ENCODE measurements around the gene CD44. TPM values are rescaled to one million over a fixed set of nuclear protein-coding genes. Genes with fewer than 3 reads are reported as not detected.

Gene CD44
- total RNA-seq, 3 donors from 2014 or later, result 105 to 154 (median 136) TPM

- Histone ChIP-seq H3K36me3 (ENCODE audit: low read depth) (no peaks in the 10 kb centered on the region), H3K9me3 (no peaks in the 10 kb centered on the region), H3K4me3 (no peak overlapping the region), H3K4me1 (ENCODE audit: low read depth) (peaks cover 27% of the 10 kb centered on the region)
- DNase-seq (peak; percentile 78 to 88 (median 83)), ATAC-seq (peak; percentile 58)
- intact Hi-C loops (cut with DNase I, micrococcal nuclease), result no loop called here
- TF ChIP-seq, protein P1, sequence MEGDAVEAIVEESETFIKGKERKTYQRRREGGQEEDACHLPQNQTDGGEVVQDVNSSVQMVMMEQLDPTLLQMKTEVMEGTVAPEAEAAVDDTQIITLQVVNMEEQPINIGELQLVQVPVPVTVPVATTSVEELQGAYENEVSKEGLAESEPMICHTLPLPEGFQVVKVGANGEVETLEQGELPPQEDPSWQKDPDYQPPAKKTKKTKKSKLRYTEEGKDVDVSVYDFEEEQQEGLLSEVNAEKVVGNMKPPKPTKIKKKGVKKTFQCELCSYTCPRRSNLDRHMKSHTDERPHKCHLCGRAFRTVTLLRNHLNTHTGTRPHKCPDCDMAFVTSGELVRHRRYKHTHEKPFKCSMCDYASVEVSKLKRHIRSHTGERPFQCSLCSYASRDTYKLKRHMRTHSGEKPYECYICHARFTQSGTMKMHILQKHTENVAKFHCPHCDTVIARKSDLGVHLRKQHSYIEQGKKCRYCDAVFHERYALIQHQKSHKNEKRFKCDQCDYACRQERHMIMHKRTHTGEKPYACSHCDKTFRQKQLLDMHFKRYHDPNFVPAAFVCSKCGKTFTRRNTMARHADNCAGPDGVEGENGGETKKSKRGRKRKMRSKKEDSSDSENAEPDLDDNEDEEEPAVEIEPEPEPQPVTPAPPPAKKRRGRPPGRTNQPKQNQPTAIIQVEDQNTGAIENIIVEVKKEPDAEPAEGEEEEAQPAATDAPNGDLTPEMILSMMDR (IDR thresholded peaks at IDR 0.05), result no peak
Observed at GRCh38 chr11:35141571-35141971, 2.6 kb downstream of the CD44 start.

- TF ChIP-seq, protein P1 (IDR thresholded peaks at IDR 0.05), result no peak
- DNase-seq (peak in 1 of 3 donors; percentile 60), ATAC-seq (no peak)
- peaks cover 27% of the 10 kb centered on the region for H3K4me1 ChIP-seq (ENCODE audit: low read depth)
- H3K36me3 ChIP-seq (ENCODE audit: low read depth), result no peaks in the 10 kb centered on the region
- H3K4me3 ChIP-seq, result no peak overlapping the region
- no peaks in the 10 kb centered on the region for H3K9me3 ChIP-seq
- intact Hi-C loops (cut with DNase I, micrococcal nuclease), result no loop called here
Observed at GRCh38 chr11:35142481-35143075, 3.6 kb downstream of the CD44 start.

- TF ChIP-seq, protein P1 (IDR thresholded peaks at IDR 0.05), result no peak
- intact Hi-C loops (cut with DNase I, micrococcal nuclease), result no loop called here
- ATAC-seq (no peak), DNase-seq (no peak)
- no peak overlapping the region for H3K4me3 ChIP-seq
- no peaks in the 10 kb centered on the region for H3K36me3 ChIP-seq (ENCODE audit: low read depth)
- H3K9me3 ChIP-seq, result no peaks in the 10 kb centered on the region
- peaks cover 30% of the 10 kb centered on the region for H3K4me1 ChIP-seq (ENCODE audit: low read depth)
Observed at GRCh38 chr11:35143297-35144135, 4.5 kb downstream of the CD44 start.

GRCh38 chr11:35144136-35144741 lies 5.3 kb downstream of the CD44 start:
- peak in 2 of 3 donors; percentile 45 to 65 for DNase-seq

DNA sequence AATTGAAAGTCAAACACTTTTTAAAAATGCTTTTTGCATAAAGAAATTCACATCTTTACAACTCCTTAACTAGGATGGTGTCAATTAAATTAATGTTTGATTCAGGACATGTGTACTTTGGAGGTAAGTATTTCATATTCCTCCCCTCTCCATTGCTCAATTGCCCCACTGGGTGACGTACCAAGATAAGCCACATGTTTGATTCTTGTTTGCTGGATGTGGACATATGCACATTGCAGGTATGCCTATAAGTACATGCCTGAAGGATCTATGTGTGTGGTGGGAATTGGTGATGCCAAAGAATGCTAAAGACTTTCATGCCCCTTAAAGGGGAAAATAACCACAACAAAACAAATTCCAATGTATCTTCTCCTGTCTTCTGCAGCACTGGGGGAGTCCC lies 5.8 kb downstream of the CD44 start:
- H3K4me1 ChIP-seq (ENCODE audit: low read depth), result peaks cover 26% of the 10 kb centered on the region

More at GRCh38 chr11:35144136-35144741, 5.3 kb downstream of the CD44 start:
- H3K9me3 ChIP-seq, result no peaks in the 10 kb centered on the region
- no peaks in the 10 kb centered on the region for H3K36me3 ChIP-seq (ENCODE audit: low read depth)
- TF ChIP-seq, protein P1 (IDR thresholded peaks at IDR 0.05), result peak; percentile 7
- intact Hi-C loops (cut with DNase I, micrococcal nuclease), result no loop called here
- no peak overlapping the region for H3K4me3 ChIP-seq
- ATAC-seq, result peak; percentile 30
- peaks cover 30% of the 10 kb centered on the region for H3K4me1 ChIP-seq (ENCODE audit: low read depth)

More for the DNA sequence above, 5.8 kb downstream of the CD44 start:
- Histone ChIP-seq H3K36me3 (ENCODE audit: low read depth) (no peaks in the 10 kb centered on the region), H3K9me3 (no peaks in the 10 kb centered on the region), H3K4me3 (no peak overlapping the region)
- TF ChIP-seq, protein P1 (IDR thresholded peaks at IDR 0.05), result no peak
- ATAC-seq (no peak), DNase-seq (no peak)
- intact Hi-C loops (cut with DNase I, micrococcal nuclease), result no loop called here

All from mucosa of descending colon (tissue), 3 donors.